ACHN (cell line): ENCODE measurements around the gene DLGAP1.

Source experiments
- DNase-seq: peaks from one replicate; pipeline ENCODE4 v3.0.0-alpha.2; 2015
- in situ Hi-C: cut with HindIII; loops from 2 replicates; pipeline ENCODE4 v1.10.0; 2017; ENCODE audit warnings: low sequenced_read_pairs, low pct_ligation_motif_present, low pct_unique_long_range_greater_than_20kb

DLGAP1 gene

DNA sequence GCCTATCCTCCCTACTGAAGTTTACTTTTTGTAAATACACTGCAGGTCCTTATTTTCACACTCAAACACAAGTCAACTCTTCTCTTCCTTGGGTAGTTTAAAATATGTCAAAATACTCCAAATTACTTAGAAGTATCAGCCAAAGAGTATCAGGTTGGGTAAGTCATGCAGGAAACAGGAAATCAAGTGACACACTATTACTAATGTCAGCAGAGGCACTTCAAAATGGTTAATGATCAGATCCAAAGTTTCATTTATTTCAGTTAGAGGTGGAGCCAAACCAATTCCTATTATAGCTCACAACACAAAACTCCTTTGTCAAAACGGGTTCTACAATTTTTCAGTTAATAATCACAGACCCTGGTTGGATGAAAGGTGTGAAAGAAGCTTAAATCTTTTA lies 54.2 kb downstream of the DLGAP1 start:
- no peak for DNase-seq
- in situ Hi-C loops = no loop called here

DNA sequence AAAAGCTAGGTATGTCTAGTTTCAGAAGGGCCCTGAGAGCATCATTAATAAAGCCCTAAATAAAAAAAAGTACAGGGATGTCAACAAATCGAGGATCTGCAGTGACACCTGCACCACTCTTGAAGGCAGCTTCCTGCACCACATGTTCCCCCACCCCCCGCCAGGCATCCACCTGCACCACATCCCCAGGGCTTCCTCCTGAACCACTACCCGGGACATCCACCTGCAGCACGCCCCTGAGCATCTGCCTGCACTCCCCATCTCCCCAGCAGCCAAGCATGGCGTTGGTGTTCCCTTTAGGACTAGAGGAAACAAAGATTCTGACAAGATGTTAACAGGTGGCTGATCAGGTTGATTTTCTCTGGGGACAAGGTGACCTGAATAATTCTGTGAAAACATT lies 55.2 kb downstream of the DLGAP1 start:
- in situ Hi-C loops = no loop called here
- no peak for DNase-seq

DNA sequence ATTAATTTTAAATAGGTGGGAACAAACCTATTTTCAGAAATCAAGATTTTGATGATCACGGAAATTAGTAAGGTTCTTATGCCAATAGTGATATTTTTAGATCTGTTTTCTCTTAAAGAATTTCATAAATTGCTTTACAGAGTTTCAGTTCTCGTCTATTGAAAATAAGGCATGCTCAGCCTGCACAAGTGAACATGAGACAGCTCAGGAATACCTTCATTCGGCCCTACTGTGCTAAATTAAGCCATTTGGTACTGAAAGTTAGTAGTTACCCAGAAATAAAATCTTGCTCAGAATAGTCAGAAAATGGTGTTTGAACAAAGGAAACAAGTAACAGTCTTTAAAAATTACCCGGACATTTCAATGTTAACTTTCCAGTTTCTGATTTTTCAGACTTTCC lies 60.4 kb downstream of the DLGAP1 start:
- DNase-seq = no peak
- in situ Hi-C loops = no loop called here

DNA sequence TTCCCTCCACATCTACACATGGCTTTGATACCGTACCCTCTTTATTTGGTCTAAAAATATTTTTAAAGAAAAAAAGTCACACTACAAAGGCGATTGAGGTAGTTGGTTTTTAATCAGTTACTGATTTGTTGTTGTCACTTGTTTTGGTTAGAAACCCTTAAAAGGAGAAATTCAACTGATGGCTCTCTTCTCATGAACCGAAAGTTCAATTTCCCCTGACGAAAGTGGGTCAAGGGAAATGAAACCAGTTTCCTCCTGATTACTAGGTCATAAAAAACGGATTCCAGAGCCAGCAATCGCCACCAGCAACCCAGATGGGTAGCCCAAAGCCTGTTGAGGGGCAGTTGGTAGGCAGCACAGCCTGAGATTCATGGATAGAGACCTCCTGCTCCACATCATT lies 63.2 kb downstream of the DLGAP1 start:
- in situ Hi-C loops = no loop called here
- no peak for DNase-seq

DNA sequence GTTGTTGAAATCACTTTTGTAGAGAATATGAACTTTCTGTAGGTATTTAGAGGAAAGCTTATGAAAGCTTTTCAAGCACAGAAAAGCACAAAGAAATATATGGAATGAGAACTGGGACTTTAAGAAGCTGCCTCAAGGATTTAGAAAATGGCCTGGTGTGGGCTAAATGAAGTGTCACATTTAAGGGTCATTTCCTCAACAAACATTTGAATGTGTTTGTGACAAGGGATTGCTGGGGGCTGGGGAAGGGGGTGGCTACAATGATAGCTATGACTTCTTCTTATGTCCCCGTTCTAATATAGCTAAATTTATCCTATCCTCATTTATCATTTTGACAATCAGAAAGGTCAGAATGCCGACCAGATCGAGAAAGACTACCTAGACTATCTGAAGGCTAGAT lies 69.2 kb downstream of the DLGAP1 start:
- DNase-seq = no peak
- in situ Hi-C loops = no loop called here

DNA sequence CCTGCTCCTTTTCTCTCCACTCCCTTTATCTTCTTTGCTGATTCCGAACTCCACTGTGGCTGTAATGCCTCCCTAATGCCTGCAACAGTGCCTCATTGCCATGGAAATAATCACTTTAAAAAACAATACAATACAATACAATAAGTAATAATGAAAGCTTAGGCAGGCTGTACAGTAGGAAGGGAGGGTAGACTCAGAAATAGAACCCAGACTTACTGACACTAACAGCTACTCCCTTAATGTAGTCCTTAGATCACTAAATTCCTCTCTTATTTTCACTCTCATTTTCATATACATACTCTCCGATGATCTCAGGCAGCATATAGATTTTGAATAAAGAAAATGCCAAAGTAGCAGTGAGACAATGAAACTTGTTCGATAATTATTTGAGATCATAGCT lies 70.2 kb downstream of the DLGAP1 start:
- in situ Hi-C loops = no loop called here

DNA sequence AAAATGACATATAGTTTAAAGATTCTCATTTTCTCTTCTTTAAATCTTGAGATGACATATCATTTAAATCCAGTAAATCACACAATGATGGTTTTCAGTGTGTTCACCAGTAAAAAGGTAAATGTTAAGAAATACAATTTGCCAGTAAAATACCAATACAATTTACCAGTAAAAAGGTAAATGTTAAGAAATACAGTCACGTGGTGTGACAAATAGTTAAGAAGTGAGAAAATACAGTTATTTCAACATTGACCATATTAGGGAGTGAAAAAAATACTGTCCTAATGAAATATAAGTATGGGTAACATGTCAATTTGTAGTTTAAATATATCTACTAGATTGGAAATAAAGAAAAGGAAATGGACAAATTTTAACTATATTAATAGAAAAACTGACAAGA lies 80.5 kb downstream of the DLGAP1 start:
- in situ Hi-C loops = no loop called here
- DNase-seq = no peak

More for the DNA sequence above, 70.2 kb downstream of the DLGAP1 start:
- DNase-seq = no peak

DNA sequence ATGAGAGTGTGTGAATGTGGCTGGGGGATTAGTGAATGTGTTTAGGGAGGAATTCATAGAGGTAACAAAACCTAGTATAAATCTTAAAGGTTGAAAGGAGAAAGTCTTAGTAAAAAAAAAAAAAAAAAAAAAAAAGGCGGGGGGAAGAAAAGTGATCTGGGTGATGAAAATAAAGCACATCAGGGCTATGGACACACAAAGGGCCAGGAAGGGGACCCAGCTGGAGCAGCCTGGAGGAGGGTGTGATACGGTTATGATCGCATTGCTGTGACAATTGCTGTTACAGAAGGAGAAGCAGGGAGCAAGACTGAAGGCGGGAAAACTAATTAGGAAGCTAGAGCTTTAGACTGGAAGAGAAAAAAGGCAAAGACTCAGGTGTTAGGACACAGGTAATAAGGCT lies 85.4 kb downstream of the DLGAP1 start:
- in situ Hi-C loops = no loop called here
- DNase-seq = no peak

DNA sequence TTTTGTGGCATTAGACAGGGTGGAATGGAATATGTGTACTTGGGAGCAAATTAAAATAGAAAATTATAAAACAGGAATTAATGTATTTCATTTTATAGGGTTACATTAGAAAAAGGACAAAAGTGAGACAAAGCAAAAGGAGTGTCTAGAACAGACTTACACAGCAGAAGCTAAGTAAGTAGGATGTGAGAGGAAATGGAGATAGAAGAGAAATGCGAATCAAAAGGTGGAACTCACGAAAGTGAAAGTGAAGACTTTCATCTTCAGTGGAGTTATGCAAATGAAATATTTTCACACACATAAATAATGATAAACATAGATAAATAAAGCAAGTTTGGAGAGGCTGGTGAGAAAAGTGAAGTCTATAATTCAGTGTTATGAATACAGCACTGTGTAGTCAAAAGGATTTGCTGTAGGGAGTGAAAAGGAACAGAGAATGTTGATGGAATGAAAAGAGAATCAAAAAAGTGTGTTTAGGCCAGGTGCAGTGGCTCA lies 94.8 kb downstream of the DLGAP1 start:
- DNase-seq = no peak
- in situ Hi-C loops = no loop called here

DNA sequence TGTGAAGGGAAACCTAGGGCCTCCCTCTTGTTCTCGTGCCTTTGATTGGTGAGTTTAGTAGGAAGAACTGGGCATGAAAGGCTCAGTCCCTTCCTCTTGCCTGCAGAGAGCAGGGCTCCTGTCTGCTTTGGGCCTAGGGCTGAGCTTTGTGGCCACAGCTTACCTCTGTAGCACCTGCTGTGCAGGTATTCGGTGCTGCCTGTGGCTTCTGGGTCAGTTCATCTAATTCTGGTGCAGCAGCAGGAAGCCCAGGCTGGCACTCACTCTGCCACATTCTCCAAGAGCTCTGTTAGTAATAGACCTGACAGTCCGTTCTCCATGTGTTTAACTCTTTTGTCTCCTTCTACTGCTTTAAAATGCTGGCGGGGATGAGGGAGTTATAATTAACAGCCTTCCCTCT lies 96.5 kb downstream of the DLGAP1 start:
- no peak for DNase-seq
- in situ Hi-C loops = no loop called here

DNA sequence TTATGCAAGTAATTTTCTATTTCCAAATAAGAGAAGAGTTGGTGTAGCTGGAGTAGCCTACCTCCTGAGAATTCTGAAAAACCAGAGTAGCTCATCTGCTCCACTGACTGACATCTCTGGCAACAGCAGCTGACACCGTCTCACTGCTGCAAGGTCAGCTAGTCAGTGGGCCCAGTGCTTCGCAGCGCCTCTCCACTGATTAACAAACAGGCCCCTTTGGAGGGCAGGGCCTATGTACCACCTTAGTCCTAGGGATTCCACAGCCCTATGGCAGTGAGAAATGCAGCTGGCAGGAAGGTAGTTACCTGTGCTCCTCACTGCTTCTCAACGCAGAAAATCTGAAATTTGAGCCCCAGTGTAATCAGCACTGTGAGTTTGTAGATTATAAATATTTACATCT lies 97.5 kb downstream of the DLGAP1 start:
- in situ Hi-C loops = no loop called here
- DNase-seq = no peak

DNA sequence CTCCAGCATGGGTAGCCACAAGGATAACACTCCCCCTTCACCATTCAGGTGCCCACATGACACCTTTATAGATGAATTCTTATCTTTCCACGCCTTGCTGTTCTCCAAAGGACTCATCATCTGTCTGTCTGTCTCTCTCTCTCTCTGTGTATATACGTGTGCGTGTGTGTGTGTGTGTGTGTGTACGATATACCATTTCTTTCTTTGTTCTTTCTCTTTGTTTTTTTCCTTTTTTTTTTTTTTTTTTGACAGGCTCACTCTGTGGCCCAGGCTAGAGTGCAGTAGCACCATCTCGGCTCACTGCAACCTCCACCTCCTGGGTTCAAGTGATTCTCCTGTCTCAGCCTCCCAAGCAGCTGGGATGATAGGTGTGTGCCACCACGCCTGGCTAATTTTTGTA lies 98.2 kb downstream of the DLGAP1 start:
- in situ Hi-C loops = no loop called here
- DNase-seq = no peak

DNA sequence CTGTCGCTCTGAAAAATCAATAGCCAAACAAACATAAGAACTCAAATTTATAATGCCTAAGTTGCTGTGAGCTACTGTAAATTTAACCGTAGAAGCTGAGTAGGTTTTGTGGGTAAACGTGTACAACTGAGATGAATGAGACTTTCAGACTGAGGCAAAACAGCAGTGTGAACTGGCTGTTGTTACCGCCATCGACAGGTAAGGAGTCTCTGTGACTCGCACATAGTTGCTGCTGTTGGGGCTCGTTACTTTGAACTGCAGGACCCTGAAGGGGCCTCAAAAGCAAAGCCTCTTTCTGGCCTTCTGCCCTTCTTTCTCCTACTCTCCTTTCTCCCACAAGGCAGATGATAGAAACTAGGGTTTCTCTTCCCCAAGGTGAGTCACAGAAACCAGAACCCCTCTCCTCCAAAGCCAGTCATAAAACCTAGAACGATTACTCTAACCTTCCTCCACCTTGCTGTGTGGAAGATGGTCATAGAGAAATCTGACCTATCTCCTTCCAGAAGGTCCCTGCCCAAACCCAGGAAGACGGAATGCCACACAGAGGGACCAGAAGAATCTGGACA lies 101.2 kb downstream of the DLGAP1 start:
- no peak for DNase-seq
- in situ Hi-C loops = no loop called here

DNA sequence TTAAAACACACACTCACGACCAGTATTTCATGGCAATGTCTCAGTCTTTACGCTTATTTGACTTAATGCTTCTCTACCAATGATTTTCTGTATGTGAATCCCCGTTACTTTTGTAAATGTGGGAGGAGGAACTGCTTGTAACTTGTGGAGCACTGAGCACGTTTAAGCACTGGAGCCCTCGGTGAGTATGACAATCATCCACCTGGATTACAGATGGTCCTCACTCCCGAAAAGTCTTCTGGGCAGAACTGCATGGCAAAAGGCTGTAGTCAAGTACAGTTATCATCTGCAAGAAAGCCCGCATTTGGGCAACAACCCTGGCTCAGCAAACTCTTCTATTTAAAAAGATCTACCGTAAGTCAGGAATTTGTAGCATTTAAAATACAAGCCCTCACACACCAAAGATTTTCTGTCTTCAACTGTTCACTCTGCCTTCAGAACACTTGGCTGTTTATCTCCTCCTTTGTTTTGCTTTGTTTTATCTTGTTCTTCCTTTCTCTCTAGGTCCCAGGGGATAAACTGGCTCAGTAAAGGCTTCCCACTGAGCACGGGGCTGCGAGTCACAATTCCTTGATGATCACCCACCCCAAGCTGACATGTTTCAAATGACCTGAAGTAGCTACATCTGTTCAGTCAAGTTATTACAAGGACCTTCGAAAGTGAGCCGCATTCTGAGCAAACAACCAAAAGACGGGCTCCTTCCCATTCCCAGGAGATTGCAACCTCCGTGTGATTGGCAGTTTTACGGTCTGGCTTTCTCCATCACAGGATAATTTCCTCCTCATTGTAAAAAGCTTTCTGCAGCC lies 102.2 kb downstream of the DLGAP1 start:
- DNase-seq = no peak
- in situ Hi-C loops = no loop called here

DNA sequence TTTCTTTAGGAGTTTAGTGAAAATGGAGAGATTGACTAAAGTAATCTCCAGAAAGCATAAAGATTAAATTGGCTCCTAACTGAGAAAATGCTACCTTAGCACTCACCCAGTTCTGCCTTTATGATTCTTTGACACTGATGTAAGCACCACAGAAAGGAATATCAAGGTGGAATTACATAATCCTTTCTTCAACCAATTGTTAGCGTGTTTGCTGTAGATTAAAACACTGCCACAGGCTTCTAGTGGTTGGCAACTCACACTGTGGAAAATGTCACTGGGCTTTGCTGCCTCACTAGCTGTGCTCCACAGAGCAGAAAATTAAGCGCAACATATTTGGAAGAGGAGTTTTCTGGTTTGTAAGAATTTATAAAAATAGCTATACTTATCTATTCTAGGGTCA lies 104.1 kb downstream of the DLGAP1 start:
- in situ Hi-C loops = no loop called here

DNA sequence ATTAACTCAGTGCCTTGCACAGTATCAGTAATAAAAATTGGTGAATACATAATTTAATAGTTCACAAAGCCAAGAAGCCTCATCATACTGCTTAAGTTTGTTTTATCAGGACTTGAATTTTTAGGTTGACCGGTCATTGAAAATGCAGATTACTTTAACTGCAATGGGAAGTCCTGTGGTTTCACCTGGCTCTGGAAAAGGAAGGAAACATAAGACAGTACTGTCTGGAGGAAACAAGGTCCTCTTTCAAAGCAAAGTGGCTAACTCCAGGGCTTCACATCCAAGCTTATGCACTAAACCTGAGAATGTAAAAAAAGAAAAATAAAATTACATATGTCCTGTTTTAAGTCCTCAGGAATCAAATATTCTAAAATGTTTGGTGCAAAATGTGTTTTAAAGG lies 119.7 kb downstream of the DLGAP1 start:
- no peak for DNase-seq
- in situ Hi-C loops = no loop called here

More for the DNA sequence above, 104.1 kb downstream of the DLGAP1 start:
- DNase-seq = no peak

DNA sequence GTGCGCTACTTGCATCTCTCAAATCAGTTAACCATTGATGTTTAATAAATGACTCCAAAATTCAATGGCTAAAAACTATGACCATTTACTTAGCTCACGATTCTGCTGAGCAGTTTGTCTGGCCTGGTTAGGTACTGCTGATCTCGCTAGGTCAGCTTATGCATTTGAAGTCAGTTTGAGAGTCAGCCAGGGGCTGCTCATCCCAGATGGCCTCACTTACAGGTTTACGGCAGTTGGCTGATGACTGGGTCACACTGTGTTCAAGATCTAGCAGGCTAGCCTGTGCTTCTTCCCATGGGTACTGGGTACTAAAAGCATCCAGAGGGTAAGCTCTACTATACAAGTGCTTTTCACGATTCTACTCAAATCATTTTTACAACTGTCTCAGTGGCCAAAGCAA lies 122.1 kb downstream of the DLGAP1 start:
- in situ Hi-C loops = no loop called here
- no peak for DNase-seq

DNA sequence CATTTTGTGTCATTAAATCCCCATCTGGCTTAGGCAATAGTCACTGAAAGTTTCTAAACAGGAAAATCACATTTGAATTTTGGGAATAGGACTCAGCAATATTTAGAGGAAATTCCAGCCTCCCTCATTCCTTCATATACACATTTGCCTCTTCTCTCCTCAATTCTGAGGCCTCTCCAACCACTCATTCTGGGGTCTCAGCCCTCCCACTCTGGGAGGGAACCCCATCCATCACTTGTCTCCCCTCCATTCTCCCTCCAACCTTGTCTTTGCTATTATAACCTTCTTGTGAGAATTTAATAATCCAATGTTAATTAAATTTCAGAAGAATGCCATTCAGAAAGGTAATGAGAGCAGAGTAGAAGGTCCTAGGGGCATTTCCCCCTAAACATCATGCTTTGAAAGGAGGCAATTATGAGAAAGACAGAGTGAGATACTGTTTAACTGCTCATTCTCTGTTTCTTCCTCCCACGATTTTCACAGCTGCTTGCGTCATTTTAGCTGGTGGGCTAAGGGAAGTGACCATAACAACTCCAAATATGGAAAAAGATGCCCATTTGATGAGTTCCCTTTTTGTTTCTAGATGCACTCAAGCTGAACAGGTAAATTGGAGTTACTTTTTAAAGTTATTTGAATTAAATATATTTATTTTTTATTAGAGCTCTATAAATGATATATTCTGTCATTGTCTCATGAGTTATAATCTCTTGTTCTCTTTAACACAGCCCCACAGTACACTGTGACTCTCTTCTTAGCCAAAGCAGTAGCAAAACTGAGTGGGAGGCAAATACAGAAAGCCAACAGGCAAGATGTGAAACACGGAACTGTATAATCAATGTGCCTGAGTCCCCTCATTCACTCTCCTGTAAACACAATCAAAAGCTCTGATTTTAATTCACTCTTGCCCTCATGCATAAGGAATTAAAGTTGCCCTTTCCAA lies 135.1 kb downstream of the DLGAP1 start:
- DNase-seq = no peak
- in situ Hi-C loops = no loop called here

DNA sequence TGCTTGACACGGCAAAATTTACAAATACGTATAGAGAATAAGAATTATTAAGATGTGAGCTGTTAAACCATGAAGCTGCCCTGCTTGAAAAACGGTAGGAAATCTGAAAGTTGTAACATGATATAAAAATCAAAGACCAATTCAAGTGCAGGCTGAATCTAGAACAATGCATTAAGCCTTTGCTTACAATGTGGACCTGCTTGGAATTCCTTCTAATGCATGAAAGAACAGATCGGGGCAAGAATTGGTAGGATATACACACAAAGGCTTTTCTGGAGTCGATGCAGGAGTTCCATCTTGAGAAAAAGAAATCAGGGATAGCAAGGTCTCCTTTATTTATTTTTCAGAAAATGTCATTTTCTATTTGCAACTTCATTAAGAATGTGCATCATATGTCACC lies 136.8 kb downstream of the DLGAP1 start:
- in situ Hi-C loops = no loop called here
- DNase-seq = no peak
